ENCODE measurements around the gene KMT5B. TPM values are rescaled to one million over a fixed set of nuclear protein-coding genes. Genes with fewer than 3 reads are reported as not detected.

KMT5B gene
- total and polyA plus RNA-seq, 2 of the 4 experiments (the other 2 are of a cell fraction), result 11.2 to 13.4 TPM

DNA sequence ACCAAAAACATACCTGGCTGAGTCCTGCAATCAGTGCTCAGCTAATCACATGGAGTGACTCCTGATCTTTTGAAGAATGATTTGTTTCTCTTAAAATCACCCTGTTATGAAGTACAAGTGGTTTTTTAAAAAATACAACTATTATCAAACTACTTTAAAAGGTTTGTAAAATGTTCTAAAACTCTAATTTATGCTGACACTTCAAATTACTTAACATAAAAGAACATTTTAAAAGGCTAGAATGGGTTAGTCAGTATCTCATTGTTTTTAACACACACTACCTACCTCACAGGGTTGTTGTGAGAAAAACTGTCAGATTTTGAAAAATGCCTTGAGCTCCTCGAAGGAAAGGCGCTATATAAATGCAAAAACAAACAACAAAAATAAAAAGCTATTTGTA is 33.2 kb downstream of the KMT5B start:
- POLR2A ChIA-PET (ENCODE audit: unreplicated experiment), result no interaction called here
- no peak overlapping the region for H3K14ac ChIP-seq (replicated peaks; ENCODE audit: low read depth, low read length)
- no peak overlapping the region for H4K5ac ChIP-seq (ENCODE audit: low read depth, low read length)
- DNase-seq (no peak), ATAC-seq (ENCODE audit: low read depth) (no peak)
- dilution Hi-C loops (cut with HindIII; ENCODE audit: low sequenced_read_pairs, unreplicated experiment) (no loop called here), in situ Hi-C loops (cut with MboI; ENCODE audit: low sequenced_read_pairs) (loop anchor here (10.0 kb wide), 1 partner anchor 115 kb away; no protein-coding TSS in a partner anchor), intact Hi-C loops (cut with micrococcal nuclease) (no loop called here)
- H3K4me3 ChIP-seq (ENCODE audit: insufficient read depth, low read depth, low read length), result no peak overlapping the region
- H2AFZ ChIP-seq (replicated peaks; ENCODE audit: low read length, poor library complexity), result no peak overlapping the region
- H3K36me3 ChIP-seq (ENCODE audit: control insufficient read depth, insufficient read depth, low read length), result peaks cover 30% of the 10 kb centered on the region
- CTCF ChIA-PET, result no interaction called here
- no peak overlapping the region for H2BK15ac ChIP-seq (ENCODE audit: low read depth, low read length)
- H2AK9ac ChIP-seq (replicated peaks; ENCODE audit: low read depth, low read length, poor library complexity), result no peak overlapping the region
- H3K56ac ChIP-seq (ENCODE audit: extremely low read depth, insufficient read depth, low read length), result no peak overlapping the region
- H2BK120ac ChIP-seq (ENCODE audit: low read depth, low read length), result no peak overlapping the region
- no peak for TF ChIP-seq POLR2A (IDR thresholded peaks at IDR 0.05; ENCODE audit: low read depth, low read length)
- TF ChIP-seq MAFK (IDR thresholded peaks at IDR 0.05; ENCODE audit: low read depth, low read length), result peak; percentile 93
- peaks cover 2% of the 10 kb centered on the region; the same call in 1 of the 2 replicates for H3K9me1 ChIP-seq (ENCODE audit: insufficient read depth, low read length)
- no peaks in the 10 kb centered on the region for H3K27me3 ChIP-seq (ENCODE audit: control insufficient read depth, insufficient read depth, low read length)
- H2BK5ac ChIP-seq (ENCODE audit: low read depth, low read length, poor library complexity, severe bottlenecking), result no peak overlapping the region
- H3K4ac ChIP-seq (ENCODE audit: low read depth, low read length), result no peak overlapping the region
- no peak overlapping the region for H3K18ac ChIP-seq (ENCODE audit: low read depth, low read length)
- no peak overlapping the region for H4K8ac ChIP-seq (ENCODE audit: low read depth in 2 of 2, low read length in 2 of 2)
- H3K4me2 ChIP-seq (ENCODE audit: low read depth, low read length), result no peak overlapping the region
- no peaks in the 10 kb centered on the region for H3K9me3 ChIP-seq (ENCODE audit: control insufficient read depth, insufficient read depth, low read length)
- H3K79me1 ChIP-seq (ENCODE audit: low read depth in 1 of 2, low read length in 2 of 2), result peaks cover 0 to 3% of the 10 kb centered on the region in 2 experiments; a peak in 2 of 4 replicates
- no peaks in the 10 kb centered on the region; the same call in 1 of the 2 replicates for H4K20me1 ChIP-seq (ENCODE audit: insufficient read depth, low read length)
- H3K9ac ChIP-seq (ENCODE audit: low read depth, low read length), result no peak overlapping the region
- H4K91ac ChIP-seq (ENCODE audit: insufficient read depth, low read depth, low read length), result no peak overlapping the region
- BruUV-seq (replicated peaks), result no TSS peak
- no peak overlapping the region for H3K23ac ChIP-seq (ENCODE audit: low read depth, low read length)
- H3K27ac ChIP-seq (ENCODE audit: insufficient read depth, low read length), result no peak overlapping the region
- no peak overlapping the region for H2AK5ac ChIP-seq (ENCODE audit: low read depth, low read length)
- no CpG with 5 or more reads among the region's 2 CpGs for WGBS, 2 experiments (ENCODE audit: extremely low coverage in 2 of 2, insufficient read length in 1 of 2)
- H2BK20ac ChIP-seq (ENCODE audit: low read depth, low read length), result no peak overlapping the region
- H3K4me1 ChIP-seq (ENCODE audit: control insufficient read depth, insufficient read depth, low read length), result peaks cover 3% of the 10 kb centered on the region

Measured in IMR-90 (cell line).